ENCODE data around the gene FBXL16.

FBXL16 gene

GRCh38 chr16:660132-660458 lies 45.5 kb downstream of the FBXL16 start:
- TF ChIP-seq POLR2A (IDR thresholded peaks at IDR 0.05; ENCODE audit: low read depth, low read length) (no peak), PAX5 (IDR thresholded peaks at IDR 0.05; ENCODE audit: insufficient read depth, low read length, severe bottlenecking) (no peak), TAF1 (IDR thresholded peaks at IDR 0.05; ENCODE audit: low read depth, low read length) (no peak), POU2F2 (IDR thresholded peaks at IDR 0.05; ENCODE audit: low read depth, low read length) (no peak), SPI1 (IDR thresholded peaks at IDR 0.05; ENCODE audit: low read depth, low read length) (no peak), POLR2AphosphoS5 (IDR thresholded peaks at IDR 0.05; ENCODE audit: low read depth, low read length) (no peak)
- DNase-seq (ENCODE audit: insufficient read length, low spot score) (no peak), FAIRE-seq (no peak)

GRCh38 chr16:659618-660017 lies 46.0 kb downstream of the FBXL16 start:
- FAIRE-seq, result no peak
- no peak for DNase-seq (ENCODE audit: insufficient read length, low spot score)
- TF ChIP-seq SPI1 (IDR thresholded peaks at IDR 0.05; ENCODE audit: low read depth, low read length) (no peak), PAX5 (IDR thresholded peaks at IDR 0.05; ENCODE audit: insufficient read depth, low read length, severe bottlenecking) (no peak), POLR2A (IDR thresholded peaks at IDR 0.05; ENCODE audit: low read depth, low read length) (no peak), TAF1 (IDR thresholded peaks at IDR 0.05; ENCODE audit: low read depth, low read length) (no peak), POU2F2 (IDR thresholded peaks at IDR 0.05; ENCODE audit: low read depth, low read length) (no peak), POLR2AphosphoS5 (IDR thresholded peaks at IDR 0.05; ENCODE audit: low read depth, low read length) (no peak)

GRCh38 chr16:658679-659571 lies 46.7 kb downstream of the FBXL16 start:
- TF ChIP-seq POU2F2 (IDR thresholded peaks at IDR 0.05; ENCODE audit: low read depth, low read length) (no peak), TAF1 (IDR thresholded peaks at IDR 0.05; ENCODE audit: low read depth, low read length) (no peak), POLR2AphosphoS5 (IDR thresholded peaks at IDR 0.05; ENCODE audit: low read depth, low read length) (no peak), PAX5 (IDR thresholded peaks at IDR 0.05; ENCODE audit: insufficient read depth, low read length, severe bottlenecking) (no peak), SPI1 (IDR thresholded peaks at IDR 0.05; ENCODE audit: low read depth, low read length) (no peak), POLR2A (IDR thresholded peaks at IDR 0.05; ENCODE audit: low read depth, low read length) (no peak)
- DNase-seq (ENCODE audit: insufficient read length, low spot score) (no peak), FAIRE-seq (no peak)

GRCh38 chr16:657487-657886 lies 48.1 kb downstream of the FBXL16 start:
- FAIRE-seq (no peak), DNase-seq (ENCODE audit: insufficient read length, low spot score) (no peak)
- no peak for TF ChIP-seq POU2F2 (IDR thresholded peaks at IDR 0.05; ENCODE audit: low read depth, low read length)
- TF ChIP-seq TAF1 (IDR thresholded peaks at IDR 0.05; ENCODE audit: low read depth, low read length), result no peak
- no peak for TF ChIP-seq PAX5 (IDR thresholded peaks at IDR 0.05; ENCODE audit: insufficient read depth, low read length, severe bottlenecking)
- TF ChIP-seq POLR2AphosphoS5 (IDR thresholded peaks at IDR 0.05; ENCODE audit: low read depth, low read length), result no peak
- TF ChIP-seq POLR2A (IDR thresholded peaks at IDR 0.05; ENCODE audit: low read depth, low read length), result no peak
- no peak for TF ChIP-seq SPI1 (IDR thresholded peaks at IDR 0.05; ENCODE audit: low read depth, low read length)

GRCh38 chr16:654034-654433 lies 51.6 kb downstream of the FBXL16 start:
- DNase-seq (ENCODE audit: insufficient read length, low spot score), result no peak
- no peak for FAIRE-seq
- TF ChIP-seq POU2F2 (IDR thresholded peaks at IDR 0.05; ENCODE audit: low read depth, low read length), result no peak
- TF ChIP-seq SPI1 (IDR thresholded peaks at IDR 0.05; ENCODE audit: low read depth, low read length), result no peak
- no peak for TF ChIP-seq POLR2AphosphoS5 (IDR thresholded peaks at IDR 0.05; ENCODE audit: low read depth, low read length)
- no peak for TF ChIP-seq PAX5 (IDR thresholded peaks at IDR 0.05; ENCODE audit: insufficient read depth, low read length, severe bottlenecking)
- no peak for TF ChIP-seq TAF1 (IDR thresholded peaks at IDR 0.05; ENCODE audit: low read depth, low read length)
- TF ChIP-seq POLR2A (IDR thresholded peaks at IDR 0.05; ENCODE audit: low read depth, low read length), result no peak

- FAIRE-seq (no peak), DNase-seq (ENCODE audit: insufficient read length, low spot score) (no peak)
- no peak for TF ChIP-seq POU2F2 (IDR thresholded peaks at IDR 0.05; ENCODE audit: low read depth, low read length)
- TF ChIP-seq POLR2AphosphoS5 (IDR thresholded peaks at IDR 0.05; ENCODE audit: low read depth, low read length), result no peak
- no peak for TF ChIP-seq POLR2A (IDR thresholded peaks at IDR 0.05; ENCODE audit: low read depth, low read length)
- no peak for TF ChIP-seq SPI1 (IDR thresholded peaks at IDR 0.05; ENCODE audit: low read depth, low read length)
- TF ChIP-seq PAX5 (IDR thresholded peaks at IDR 0.05; ENCODE audit: insufficient read depth, low read length, severe bottlenecking), result no peak
- TF ChIP-seq TAF1 (IDR thresholded peaks at IDR 0.05; ENCODE audit: low read depth, low read length), result no peak
Observed at GRCh38 chr16:652454-653305, 52.9 kb downstream of the FBXL16 start.

GRCh38 chr16:651844-652243 lies 53.8 kb downstream of the FBXL16 start:
- FAIRE-seq (no peak), DNase-seq (ENCODE audit: insufficient read length, low spot score) (no peak)
- TF ChIP-seq TAF1 (IDR thresholded peaks at IDR 0.05; ENCODE audit: low read depth, low read length), result no peak
- TF ChIP-seq POLR2A (IDR thresholded peaks at IDR 0.05; ENCODE audit: low read depth, low read length), result no peak
- no peak for TF ChIP-seq POLR2AphosphoS5 (IDR thresholded peaks at IDR 0.05; ENCODE audit: low read depth, low read length)
- TF ChIP-seq SPI1 (IDR thresholded peaks at IDR 0.05; ENCODE audit: low read depth, low read length), result no peak
- TF ChIP-seq PAX5 (IDR thresholded peaks at IDR 0.05; ENCODE audit: insufficient read depth, low read length, severe bottlenecking), result no peak
- TF ChIP-seq POU2F2 (IDR thresholded peaks at IDR 0.05; ENCODE audit: low read depth, low read length), result no peak

- FAIRE-seq (peak; percentile 60), DNase-seq (ENCODE audit: insufficient read length, low spot score) (peak; percentile 72)
- TF ChIP-seq PAX5 (IDR thresholded peaks at IDR 0.05; ENCODE audit: insufficient read depth, low read length, severe bottlenecking) (no peak), POLR2A (IDR thresholded peaks at IDR 0.05; ENCODE audit: low read depth, low read length) (no peak), SPI1 (IDR thresholded peaks at IDR 0.05; ENCODE audit: low read depth, low read length) (no peak), POU2F2 (IDR thresholded peaks at IDR 0.05; ENCODE audit: low read depth, low read length) (no peak), TAF1 (IDR thresholded peaks at IDR 0.05; ENCODE audit: low read depth, low read length) (no peak), POLR2AphosphoS5 (IDR thresholded peaks at IDR 0.05; ENCODE audit: low read depth, low read length) (no peak)
Observed at GRCh38 chr16:649631-650030, 56.0 kb downstream of the FBXL16 start.
